HG02678 (cell line): ENCODE measurements around the gene SPRED3.

Source experiments
- ATAC-seq: cut with Tn5 transposase; IDR thresholded peaks from one replicate; pipeline ENCODE4 v1.9.1; 2021; ENCODE audit warnings: mild to moderate bottlenecking, moderate library complexity; ENCODE audit not compliant: unreplicated experiment

Gene SPRED3

GRCh38 chr19:38443458-38443999 lies 55.0 kb downstream of the SPRED3 start:
- no peak for ATAC-seq

- no peak for ATAC-seq
These were observed 55.5 kb downstream of the SPRED3 start for GRCh38 chr19:38444026-38444425.

GRCh38 chr19:38445362-38445761 lies 56.9 kb downstream of the SPRED3 start:
- no peak for ATAC-seq

- ATAC-seq, result no peak
These were observed 59.7 kb downstream of the SPRED3 start for GRCh38 chr19:38448225-38448624.
